GM19239 (cell line): ENCODE results near the gene RGMA.

Source experiments
- DNase-seq: peaks from one replicate; pipeline ENCODE4 v3.0.0; 2011; ENCODE audit warnings: low spot score; ENCODE audit not compliant: insufficient read length
- FAIRE-seq: peaks from 2 replicates; lab custom pipeline; 2011; peaks lifted over from hg19 to GRCh38; lab: Jason Lieb, UNC

Gene RGMA

GRCh38 chr15:93088981-93089726 lies at the start of gene RGMA:
TSS of gene RGMA (minus strand) at chr15:93089211. CDS start at chr15:93088932, 279 bp downstream.
- DNase-seq, result no peak
- no peak for FAIRE-seq

GRCh38 chr15:93136606-93137005 lies 47.6 kb upstream of the RGMA start:
- DNase-seq (no peak), FAIRE-seq (no peak)

GRCh38 chr15:93135997-93136397 lies 47.0 kb upstream of the RGMA start:
- no peak for FAIRE-seq

GRCh38 chr15:93135459-93135858 lies 46.4 kb upstream of the RGMA start:
- DNase-seq, result no peak
- no peak for FAIRE-seq

More at GRCh38 chr15:93135997-93136397, 47.0 kb upstream of the RGMA start:
- no peak for DNase-seq

GRCh38 chr15:93131485-93132095 lies 42.6 kb upstream of the RGMA start:
- DNase-seq (no peak), FAIRE-seq (no peak)

GRCh38 chr15:93129702-93130488 lies 40.9 kb upstream of the RGMA start:
- DNase-seq (no peak), FAIRE-seq (no peak)

- no peak for DNase-seq
- FAIRE-seq, result no peak
Observed at GRCh38 chr15:93127286-93127685, 38.3 kb upstream of the RGMA start.

- FAIRE-seq (no peak), DNase-seq (no peak)
Observed at GRCh38 chr15:93126599-93126998, 37.6 kb upstream of the RGMA start.

GRCh38 chr15:93126148-93126547 lies 37.1 kb upstream of the RGMA start:
- DNase-seq (no peak), FAIRE-seq (no peak)

GRCh38 chr15:93124126-93124525 lies 35.1 kb upstream of the RGMA start:
- DNase-seq (no peak), FAIRE-seq (no peak)

- FAIRE-seq (no peak), DNase-seq (no peak)
Observed at GRCh38 chr15:93121973-93122910, 33.2 kb upstream of the RGMA start.

GRCh38 chr15:93121107-93121506 lies 32.1 kb upstream of the RGMA start:
- no peak for FAIRE-seq

GRCh38 chr15:93118904-93119303 lies 29.9 kb upstream of the RGMA start:
- FAIRE-seq (no peak), DNase-seq (no peak)

More at GRCh38 chr15:93121107-93121506, 32.1 kb upstream of the RGMA start:
- no peak for DNase-seq

- DNase-seq, result no peak
- no peak for FAIRE-seq
Observed at GRCh38 chr15:93111451-93111850, 22.4 kb upstream of the RGMA start.

GRCh38 chr15:93110502-93111040 lies 21.6 kb upstream of the RGMA start:
- FAIRE-seq (no peak), DNase-seq (no peak)

GRCh38 chr15:93109336-93110102 lies 20.5 kb upstream of the RGMA start:
- no peak for FAIRE-seq

GRCh38 chr15:93107646-93108045 lies 18.6 kb upstream of the RGMA start:
- FAIRE-seq (no peak), DNase-seq (no peak)

More at GRCh38 chr15:93109336-93110102, 20.5 kb upstream of the RGMA start:
- DNase-seq, result no peak

- DNase-seq (no peak), FAIRE-seq (no peak)
Observed at GRCh38 chr15:93105485-93105884, 16.5 kb upstream of the RGMA start.

- no peak for DNase-seq
- no peak for FAIRE-seq
Observed at GRCh38 chr15:93103823-93104222, 14.8 kb upstream of the RGMA start.
